ENCODE data around the gene XYLT1. TPM values are rescaled to one million over a fixed set of nuclear protein-coding genes. Genes with fewer than 3 reads are reported as not detected.
A peak's percentile ranks its signal among the peaks of the same experiment; 100 is the strongest.

The XYLT1 gene
- total and polyA plus RNA-seq, 2 of the 13 experiments (the other 11 are each of a cell fraction or from before 2014, with no cell fraction given) = not detected

- ChIA-PET POLR2A (no interaction called here), CTCF (ENCODE audit: low intra/inter-chr PET ratio, low total read pairs) (no interaction called here)
- no peak overlapping the region for H3K4me2 ChIP-seq (ENCODE audit: low read depth, low read length)
- in situ Hi-C loops (cut with HindIII; ENCODE audit: extremely low pct_ligation_motif_present, low pct_unique_long_range_greater_than_20kb) = no loop called here
- no peak overlapping the region for H3K9ac ChIP-seq (ENCODE audit: insufficient read depth, low read depth, low read length)
- WGBS (ENCODE audit: low lambda C conversion rate) = 5% methylated on average over 4 of the region's 4 CpGs
- H3K4me1 ChIP-seq (ENCODE audit: insufficient read depth, low read length) = no peaks in the 10 kb centered on the region
- no peak overlapping the region for H3K27ac ChIP-seq (ENCODE audit: extremely low read length, insufficient read depth, low read length)
- DNase-seq (ENCODE audit: low spot score) = no peak
- H3K79me2 ChIP-seq (ENCODE audit: insufficient read depth, low read length) = no peaks in the 10 kb centered on the region
- BruUV-seq (replicated peaks) = no TSS peak
- ATAC-seq = peak; percentile 50; the same call in 2 of the 3 replicates
- intact Hi-C loops (cut with micrococcal nuclease; ENCODE audit: unreplicated experiment) = no loop called here
- FAIRE-seq = no peak
- no peak overlapping the region for H2AFZ ChIP-seq (ENCODE audit: low read length)
- no peaks in the 10 kb centered on the region for H3K36me3 ChIP-seq (replicated peaks in 1 of 2; ENCODE audit: control insufficient read depth in 1 of 2, insufficient read depth in 2 of 2, low read length in 2 of 2)
- H3K9me3 ChIP-seq (ENCODE audit: low read length) = no peaks in the 10 kb centered on the region
- H3K4me3 ChIP-seq (replicated peaks in 1 of 3; ENCODE audit: insufficient read depth in 1 of 3, low read depth in 2 of 3, low read length in 3 of 3) = no peak overlapping the region
- peaks cover under 1 to 4% of the 10 kb centered on the region in 2 experiments; a peak in 2 of 5 replicates for H3K27me3 ChIP-seq (ENCODE audit: control insufficient read depth in 1 of 2, insufficient read depth in 2 of 2, low read length in 2 of 2)
- no peaks in the 10 kb centered on the region for H4K20me1 ChIP-seq (ENCODE audit: insufficient read depth, low read length)
- TF ChIP-seq MLLT10 (CRISPR knock-in tag; IDR thresholded peaks at IDR 0.05) (no peak), HDAC2 (CRISPR knock-in tag; IDR thresholded peaks at IDR 0.05) (no peak), SRSF1 (optimal IDR thresholded peaks at IDR 0.05; ENCODE audit: low read depth, low read length) (no peak), ZNF17 (CRISPR knock-in tag; IDR thresholded peaks at IDR 0.05) (no peak), ZNF597 (CRISPR knock-in tag; IDR thresholded peaks at IDR 0.05) (no peak), KDM4B (CRISPR knock-in tag; IDR thresholded peaks at IDR 0.05) (no peak), ZBTB20 (CRISPR knock-in tag; IDR thresholded peaks at IDR 0.05; ENCODE audit: borderline replicate concordance, low read depth) (no peak), SETDB1 (CRISPR knock-in tag; IDR thresholded peaks at IDR 0.05; ENCODE audit: borderline replicate concordance) (no peak), BCLAF1 (IDR thresholded peaks at IDR 0.05) (no peak), ZNF382 (CRISPR knock-in tag; IDR thresholded peaks at IDR 0.05; ENCODE audit: borderline replicate concordance) (no peak)
- TF ChIP-seq, protein P1, sequence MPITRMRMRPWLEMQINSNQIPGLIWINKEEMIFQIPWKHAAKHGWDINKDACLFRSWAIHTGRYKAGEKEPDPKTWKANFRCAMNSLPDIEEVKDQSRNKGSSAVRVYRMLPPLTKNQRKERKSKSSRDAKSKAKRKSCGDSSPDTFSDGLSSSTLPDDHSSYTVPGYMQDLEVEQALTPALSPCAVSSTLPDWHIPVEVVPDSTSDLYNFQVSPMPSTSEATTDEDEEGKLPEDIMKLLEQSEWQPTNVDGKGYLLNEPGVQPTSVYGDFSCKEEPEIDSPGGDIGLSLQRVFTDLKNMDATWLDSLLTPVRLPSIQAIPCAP (CRISPR knock-in tag; IDR thresholded peaks at IDR 0.05; ENCODE audit: low read depth) = no peak
- TF ChIP-seq, protein P2, sequence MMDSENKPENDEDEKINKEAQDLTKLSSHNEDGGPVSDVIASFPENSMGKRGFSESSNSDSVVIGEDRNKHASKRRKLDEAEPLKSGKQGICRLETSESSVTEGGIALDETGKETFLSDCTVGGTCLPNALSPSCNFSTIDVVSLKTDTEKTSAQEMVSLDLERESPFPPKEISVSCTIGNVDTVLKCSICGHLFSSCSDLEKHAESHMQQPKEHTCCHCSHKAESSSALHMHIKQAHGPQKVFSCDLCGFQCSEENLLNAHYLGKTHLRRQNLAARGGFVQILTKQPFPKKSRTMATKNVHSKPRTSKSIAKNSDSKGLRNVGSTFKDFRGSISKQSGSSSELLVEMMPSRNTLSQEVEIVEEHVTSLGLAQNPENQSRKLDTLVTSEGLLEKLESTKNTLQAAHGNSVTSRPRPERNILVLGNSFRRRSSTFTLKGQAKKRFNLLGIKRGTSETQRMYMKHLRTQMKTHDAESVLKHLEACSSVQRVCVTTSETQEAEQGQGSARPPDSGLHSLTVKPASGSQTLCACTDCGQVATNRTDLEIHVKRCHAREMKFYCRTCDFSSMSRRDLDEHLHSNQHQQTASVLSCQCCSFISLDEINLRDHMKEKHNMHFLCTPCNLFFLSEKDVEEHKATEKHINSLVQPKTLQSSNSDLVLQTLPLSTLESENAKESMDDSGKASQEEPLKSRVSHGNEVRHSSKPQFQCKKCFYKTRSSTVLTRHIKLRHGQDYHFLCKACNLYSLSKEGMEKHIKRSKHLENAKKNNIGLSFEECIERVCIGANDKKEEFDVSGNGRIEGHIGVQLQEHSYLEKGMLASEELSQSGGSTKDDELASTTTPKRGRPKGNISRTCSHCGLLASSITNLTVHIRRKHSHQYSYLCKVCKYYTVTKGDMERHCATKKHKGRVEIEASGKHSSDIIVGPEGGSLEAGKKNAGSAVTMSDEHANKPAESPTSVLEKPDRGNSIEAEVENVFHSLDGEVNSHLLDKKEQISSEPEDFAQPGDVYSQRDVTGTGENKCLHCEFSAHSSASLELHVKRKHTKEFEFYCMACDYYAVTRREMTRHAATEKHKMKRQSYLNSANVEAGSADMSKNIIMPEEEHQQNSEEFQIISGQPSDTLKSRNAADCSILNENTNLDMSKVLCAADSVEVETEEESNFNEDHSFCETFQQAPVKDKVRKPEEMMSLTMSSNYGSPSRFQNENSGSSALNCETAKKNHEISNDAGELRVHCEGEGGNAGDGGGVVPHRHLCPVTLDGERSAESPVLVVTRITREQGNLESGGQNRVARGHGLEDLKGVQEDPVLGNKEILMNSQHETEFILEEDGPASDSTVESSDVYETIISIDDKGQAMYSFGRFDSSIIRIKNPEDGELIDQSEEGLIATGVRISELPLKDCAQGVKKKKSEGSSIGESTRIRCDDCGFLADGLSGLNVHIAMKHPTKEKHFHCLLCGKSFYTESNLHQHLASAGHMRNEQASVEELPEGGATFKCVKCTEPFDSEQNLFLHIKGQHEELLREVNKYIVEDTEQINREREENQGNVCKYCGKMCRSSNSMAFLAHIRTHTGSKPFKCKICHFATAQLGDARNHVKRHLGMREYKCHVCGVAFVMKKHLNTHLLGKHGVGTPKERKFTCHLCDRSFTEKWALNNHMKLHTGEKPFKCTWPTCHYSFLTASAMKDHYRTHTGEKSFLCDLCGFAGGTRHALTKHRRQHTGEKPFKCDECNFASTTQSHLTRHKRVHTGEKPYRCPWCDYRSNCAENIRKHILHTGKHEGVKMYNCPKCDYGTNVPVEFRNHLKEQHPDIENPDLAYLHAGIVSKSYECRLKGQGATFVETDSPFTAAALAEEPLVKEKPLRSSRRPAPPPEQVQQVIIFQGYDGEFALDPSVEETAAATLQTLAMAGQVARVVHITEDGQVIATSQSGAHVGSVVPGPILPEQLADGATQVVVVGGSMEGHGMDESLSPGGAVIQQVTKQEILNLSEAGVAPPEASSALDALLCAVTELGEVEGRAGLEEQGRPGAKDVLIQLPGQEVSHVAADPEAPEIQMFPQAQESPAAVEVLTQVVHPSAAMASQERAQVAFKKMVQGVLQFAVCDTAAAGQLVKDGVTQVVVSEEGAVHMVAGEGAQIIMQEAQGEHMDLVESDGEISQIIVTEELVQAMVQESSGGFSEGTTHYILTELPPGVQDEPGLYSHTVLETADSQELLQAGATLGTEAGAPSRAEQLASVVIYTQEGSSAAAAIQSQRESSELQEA (CRISPR knock-in tag; IDR thresholded peaks at IDR 0.05; ENCODE audit: not compliant biosample characterization) = no peak
Measured at GRCh38 chr16:17331991-17332390, 138.8 kb downstream of the XYLT1 start.

All from HepG2 (cell line).